Stimulated activated CD4-positive, alpha-beta T cell treated with anti-CD3 and anti-CD28 coated beads, Interleukin-1b, Interleukin-23, amount 100 ng/mL, for 48 hours (primary cell): ENCODE results near the gene ASPN.

ENCODE experiments used
- DNase-seq: peaks from one replicate; pipeline ENCODE4 v3.0.0-alpha.2; 2020

Gene ASPN

DNA sequence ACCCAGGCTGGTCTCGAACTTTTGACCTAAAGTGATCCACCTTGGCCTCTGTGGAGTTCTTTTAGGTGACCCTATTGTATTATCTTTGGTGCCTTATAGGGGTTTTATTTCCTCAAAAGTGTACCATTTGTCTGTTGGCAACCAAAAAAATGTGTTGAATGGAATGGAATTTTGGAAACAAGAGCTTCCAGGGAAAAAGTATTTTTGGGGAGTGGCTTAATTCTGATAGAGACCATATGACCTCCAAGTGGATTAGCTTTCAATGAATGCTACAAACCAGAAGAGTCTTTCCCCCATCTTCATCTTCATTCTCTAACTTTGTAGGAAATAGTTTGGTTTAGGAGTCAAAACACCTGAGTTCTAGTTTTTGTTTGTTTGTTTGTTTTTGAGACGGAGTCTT is 74.5 kb downstream of the ASPN start:
- no peak for DNase-seq

DNA sequence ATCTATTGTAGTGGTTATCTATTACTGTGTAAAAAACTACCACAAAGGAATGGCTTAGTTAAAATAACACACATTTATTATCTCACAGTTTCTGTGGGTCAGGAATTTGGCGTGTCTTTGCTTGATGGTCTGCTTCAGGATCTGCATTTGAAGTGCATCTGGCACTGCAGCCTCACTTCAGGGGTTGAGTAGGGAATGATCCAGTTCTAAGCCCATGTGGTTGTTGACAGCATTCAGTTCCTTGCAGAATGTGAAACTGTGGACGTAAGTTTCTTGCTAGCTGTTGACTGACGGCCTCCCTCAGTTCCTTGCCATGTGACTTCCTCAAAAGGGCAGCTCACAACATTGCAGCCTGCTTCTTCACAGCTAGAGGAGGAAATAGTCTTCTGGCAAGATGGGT is 75.8 kb downstream of the ASPN start:
- peak; percentile 3 for DNase-seq
